HG03196 (cell line): ENCODE measurements around the gene ETV6.
A peak's percentile ranks its signal among the peaks of the same experiment; 100 is the strongest.

ENCODE experiments used
- ATAC-seq: cut with Tn5 transposase; IDR thresholded peaks from one replicate; pipeline ENCODE4 v1.9.1; 2021; ENCODE audit not compliant: unreplicated experiment

The ETV6 gene

GRCh38 chr12:11755302-11755930 lies 105.9 kb downstream of the ETV6 start:
- ATAC-seq, result no peak

GRCh38 chr12:11756022-11756421 lies 106.5 kb downstream of the ETV6 start:
- no peak for ATAC-seq

DNA sequence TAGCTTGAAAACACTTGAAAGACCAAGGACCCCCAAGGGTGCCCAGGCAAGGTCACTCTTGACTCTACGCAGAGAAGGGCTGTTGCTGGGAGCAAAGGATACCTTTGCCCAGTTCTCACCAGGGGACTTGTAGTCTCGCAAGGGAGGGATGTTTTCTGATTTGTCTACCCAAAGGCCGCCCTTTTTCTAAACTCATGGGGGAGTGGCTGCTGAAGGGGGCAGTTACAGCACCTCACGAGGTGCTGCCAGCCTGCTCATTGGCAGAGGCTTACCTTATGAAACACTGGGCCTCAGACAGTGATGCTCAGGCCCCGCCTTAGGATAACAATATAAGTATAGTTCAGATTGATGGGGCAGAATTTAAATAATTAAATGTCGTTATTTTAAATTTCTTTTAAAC lies 107.0 kb downstream of the ETV6 start:
- no peak for ATAC-seq

GRCh38 chr12:11757095-11757494 lies 107.6 kb downstream of the ETV6 start:
- ATAC-seq, result no peak

- ATAC-seq, result no peak
Observed at GRCh38 chr12:11757531-11757930, 108.1 kb downstream of the ETV6 start.

GRCh38 chr12:11758087-11758486 lies 108.6 kb downstream of the ETV6 start:
- ATAC-seq, result no peak

DNA sequence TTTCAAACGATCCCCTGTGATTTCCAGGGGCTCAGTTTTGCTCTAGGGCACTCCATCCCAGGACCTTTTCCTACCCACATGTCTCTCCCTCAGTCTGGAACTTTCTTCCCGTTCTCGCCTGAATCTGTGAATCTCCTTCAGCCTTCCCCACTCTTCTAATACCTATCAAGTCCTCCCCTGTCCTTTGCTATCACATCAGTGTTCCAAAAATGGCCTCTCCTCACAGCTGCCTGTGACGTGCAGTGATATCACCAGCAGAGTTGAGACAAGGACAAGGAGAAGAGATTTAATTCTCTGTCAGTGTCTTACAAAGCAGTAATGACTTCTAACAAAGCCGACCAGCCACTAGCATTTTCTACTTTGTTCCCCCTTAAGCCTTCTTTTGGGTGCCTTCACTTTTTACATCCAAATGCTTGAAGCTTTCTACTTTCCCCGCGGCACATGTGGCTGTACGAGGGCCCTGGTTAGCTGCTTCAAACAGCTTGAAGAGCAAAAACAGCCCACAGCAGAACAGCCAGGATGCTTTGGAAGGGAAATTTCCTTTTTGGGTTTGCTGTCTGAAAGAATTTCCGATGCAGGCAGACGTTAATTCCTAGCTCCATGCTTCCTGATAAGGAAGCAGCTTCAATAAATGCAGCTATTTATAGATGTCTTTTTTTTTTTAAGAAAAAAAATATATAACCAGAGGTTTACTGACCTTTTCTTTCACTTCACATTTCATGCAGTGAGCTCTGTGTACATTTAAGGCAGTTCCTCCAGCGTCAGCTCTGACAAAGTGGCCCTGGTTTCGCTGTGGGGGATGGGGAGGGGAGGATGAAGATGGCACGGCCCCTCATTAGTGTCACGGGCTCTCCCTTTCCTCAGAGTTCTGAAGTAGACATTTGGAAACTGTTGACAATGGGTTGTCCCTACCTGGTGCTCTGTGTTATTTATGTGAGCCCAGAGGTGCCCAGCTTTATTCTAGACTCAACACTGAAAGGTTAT lies 109.3 kb downstream of the ETV6 start:
- ATAC-seq, result no peak

DNA sequence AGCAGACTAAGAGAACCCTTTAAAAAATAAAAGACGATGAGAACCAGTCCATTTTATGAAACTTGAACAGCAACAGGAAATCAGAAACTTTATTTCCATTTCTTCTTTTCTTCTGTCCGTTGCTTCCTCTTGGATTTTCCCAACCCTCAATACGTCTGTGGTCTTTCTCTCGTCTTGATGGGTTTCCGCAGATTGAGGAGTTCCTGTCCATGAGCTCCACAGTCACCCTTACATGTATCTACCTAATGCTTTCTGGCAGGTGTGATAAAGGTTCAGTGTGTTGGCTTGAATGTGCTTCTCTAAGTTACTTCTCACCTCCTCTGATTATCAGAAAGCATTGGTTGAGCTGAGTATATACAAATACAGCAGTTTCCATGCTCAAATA lies 110.0 kb downstream of the ETV6 start:
- ATAC-seq, result no peak

GRCh38 chr12:11759899-11760298 lies 110.4 kb downstream of the ETV6 start:
- ATAC-seq, result no peak

- ATAC-seq, result peak; percentile 44
Observed at GRCh38 chr12:11761869-11762567, 112.5 kb downstream of the ETV6 start.

DNA sequence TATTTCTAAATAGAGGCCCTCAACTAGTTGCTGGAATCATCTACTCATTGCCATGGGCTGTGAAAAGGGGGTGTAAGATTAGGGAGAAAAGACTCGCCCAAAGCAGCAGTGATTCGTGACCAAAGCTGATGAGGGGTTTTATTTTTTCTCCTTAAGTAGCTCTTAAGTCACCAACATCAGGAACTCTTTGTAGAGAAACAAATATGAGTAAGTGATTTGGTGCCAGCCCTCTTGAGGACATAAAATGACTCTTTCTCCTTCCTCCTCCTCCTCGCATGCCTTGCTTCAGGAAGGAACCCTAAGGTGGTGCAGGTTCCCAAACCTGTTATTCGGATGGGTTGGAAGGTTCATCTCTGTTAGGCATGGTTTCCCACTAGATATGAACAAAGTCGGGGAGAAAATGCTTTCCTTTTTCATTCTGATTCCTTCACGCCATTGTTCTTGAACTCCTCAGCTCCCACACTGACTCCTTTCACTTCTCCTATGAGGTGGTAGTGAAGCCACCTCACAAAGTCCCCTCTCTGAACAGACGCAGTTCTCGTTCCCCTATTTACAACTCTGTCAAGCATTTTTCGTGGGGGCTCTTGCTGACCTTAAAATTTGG lies 113.4 kb downstream of the ETV6 start:
- peak; percentile 30 for ATAC-seq

GRCh38 chr12:11763760-11764520 lies 114.5 kb downstream of the ETV6 start:
- ATAC-seq, result no peak

DNA sequence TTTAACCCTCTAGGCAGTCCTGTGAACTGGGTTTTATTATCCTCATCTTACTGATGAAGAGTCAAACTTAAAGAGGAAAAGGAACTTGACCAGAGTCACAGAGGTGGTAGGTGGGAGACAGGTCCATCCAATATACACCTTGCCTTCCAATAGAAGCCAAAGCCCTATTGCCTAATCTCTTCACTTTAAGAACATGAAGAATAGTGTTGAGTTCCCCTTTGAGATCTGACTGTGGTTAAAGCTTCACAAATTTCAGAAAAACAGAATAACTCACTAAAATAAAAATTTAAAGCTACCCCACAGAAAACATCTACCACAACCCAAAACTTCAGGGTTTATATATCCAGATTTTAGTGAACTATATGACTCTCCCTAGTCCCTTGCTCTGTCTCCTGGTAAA lies 115.4 kb downstream of the ETV6 start:
- no peak for ATAC-seq

DNA sequence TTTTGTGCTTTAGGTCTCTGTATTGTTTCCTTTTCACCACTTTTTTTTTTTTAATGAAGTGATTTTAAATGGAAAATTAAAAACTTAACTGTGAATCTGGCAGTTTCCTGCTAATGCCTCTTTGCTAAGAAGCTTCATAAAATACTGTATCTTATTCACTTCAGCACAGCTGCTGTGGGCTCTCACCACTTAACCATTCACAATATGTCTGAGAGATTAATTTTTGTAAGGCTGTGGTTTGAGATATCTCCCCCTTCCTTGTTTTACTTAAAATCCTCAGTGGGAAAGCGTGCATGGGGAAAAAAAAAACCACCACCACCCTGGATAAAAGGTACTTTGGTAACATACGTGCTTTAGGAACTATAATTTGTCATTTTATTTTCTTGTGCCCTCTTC lies 115.9 kb downstream of the ETV6 start:
- ATAC-seq, result no peak

- ATAC-seq, result peak; percentile 58
Observed at GRCh38 chr12:11765817-11766794, 116.6 kb downstream of the ETV6 start.

GRCh38 chr12:11767029-11767724 lies 117.7 kb downstream of the ETV6 start:
- no peak for ATAC-seq

GRCh38 chr12:11767798-11768197 lies 118.3 kb downstream of the ETV6 start:
- ATAC-seq, result no peak

GRCh38 chr12:11768233-11768965 lies 118.9 kb downstream of the ETV6 start:
- no peak for ATAC-seq
